Stimulated activated naive B cell treated with anti-CD40 and anti-IgM and Interleukin-4, amounts not matched to agents 10 μg/mL and 1 μg/mL and 100 μg/mL, for 72 hours (primary cell): ENCODE data around the gene GADD45B.
"Not testable (repeated sequence)": the region's sequence is repeated elsewhere in the genome, so short reads cannot be mapped to it uniquely, and the experiment has no call there.

Experiments used
- ATAC-seq, 2 donors: fragments of 150-1000 bp; cut with Tn5 transposase; replicated peaks; 2 replicates each; pipeline ENCODE4 v1.10.0; 2021; ENCODE audit warnings: moderate library complexity in 1 of 2
- DNase-seq: peaks from one replicate; pipeline ENCODE4 v3.0.0; 2021
- H3K27ac Mint-ChIP-seq: one replicate; pipeline ENCODE4 v1.8.0; 2022; ENCODE audit warnings: mild to moderate bottlenecking, mixed read lengths
- H3K27me3 Mint-ChIP-seq, 2 donors: one replicate each; pipeline ENCODE4 v1.8.0; 2022; ENCODE audit warnings: mixed read lengths in 2 of 2
- H3K36me3 Mint-ChIP-seq, 2 donors: one replicate each; pipeline ENCODE4 v1.8.0; 2022; ENCODE audit warnings: mixed read lengths in 2 of 2, mild to moderate bottlenecking in 1 of 2
- H3K4me1 Mint-ChIP-seq, 2 donors: one replicate each; pipeline ENCODE4 v1.8.0; 2022; ENCODE audit warnings: mixed read lengths in 2 of 2, mild to moderate bottlenecking in 1 of 2
- H3K4me3 Mint-ChIP-seq, 2 donors: one replicate each; pipeline ENCODE4 v1.8.0; 2022; ENCODE audit warnings: mild to moderate bottlenecking in 2 of 2, mixed read lengths in 2 of 2, moderate library complexity in 1 of 2
- H3K9me3 Mint-ChIP-seq, 2 donors: one replicate each; pipeline ENCODE4 v1.8.0; 2022; ENCODE audit warnings: mixed read lengths in 2 of 2, mild to moderate bottlenecking in 1 of 2

The GADD45B gene

GRCh38 chr19:2494447-2495129 is 18.7 kb downstream of the GADD45B start:
- Mint-ChIP-seq H3K9me3 (no peaks in the 10 kb centered on the region), H3K36me3 (no peaks in the 10 kb centered on the region), H3K27ac (no peak overlapping the region), H3K4me3 (peak overlapping the region; percentile 81 to 82), H3K4me1 (peaks cover 29 to 54% of the 10 kb centered on the region in 2 donors), H3K27me3 (peaks cover 32 to 50% of the 10 kb centered on the region in 2 donors)
- DNase-seq (no peak), ATAC-seq (peak; percentile 74 to 88)

GRCh38 chr19:2495130-2495641 is 19.3 kb downstream of the GADD45B start:
- Mint-ChIP-seq H3K27ac (no peak overlapping the region), H3K4me3 (peak overlapping the region; percentile 81 to 82), H3K36me3 (no peaks in the 10 kb centered on the region), H3K9me3 (no peaks in the 10 kb centered on the region), H3K4me1 (peaks cover 26 to 49% of the 10 kb centered on the region in 2 donors), H3K27me3 (peaks cover 29 to 44% of the 10 kb centered on the region in 2 donors)
- ATAC-seq (peak; percentile 24 to 27), DNase-seq (no peak)

- peak in 1 of 2 donors; percentile 14 for ATAC-seq
- peaks cover 23 to 44% of the 10 kb centered on the region in 2 donors for H3K4me1 Mint-ChIP-seq
- no peak for DNase-seq
- H3K9me3 Mint-ChIP-seq: no peaks in the 10 kb centered on the region
- no peaks in the 10 kb centered on the region for H3K36me3 Mint-ChIP-seq
- H3K27me3 Mint-ChIP-seq: peaks cover 26 to 38% of the 10 kb centered on the region in 2 donors
- H3K4me3 Mint-ChIP-seq: peak overlapping the region; percentile 32 to 66
- no peak overlapping the region for H3K27ac Mint-ChIP-seq
Measured at GRCh38 chr19:2495651-2496316, 19.9 kb downstream of the GADD45B start.

GRCh38 chr19:2497186-2497585 is 21.3 kb downstream of the GADD45B start:
- H3K9me3 Mint-ChIP-seq: no peaks in the 10 kb centered on the region
- H3K4me1 Mint-ChIP-seq: peaks cover 18 to 30% of the 10 kb centered on the region in 2 donors
- H3K36me3 Mint-ChIP-seq: no peaks in the 10 kb centered on the region
- H3K4me3 Mint-ChIP-seq: no peak overlapping the region
- peaks cover 16 to 24% of the 10 kb centered on the region in 2 donors for H3K27me3 Mint-ChIP-seq
- DNase-seq (no peak), ATAC-seq (no peak)
- no peak overlapping the region for H3K27ac Mint-ChIP-seq

- H3K36me3 Mint-ChIP-seq: no peaks in the 10 kb centered on the region
- ATAC-seq (no peak), DNase-seq (no peak)
- H3K27ac Mint-ChIP-seq: no peak overlapping the region
- no peaks in the 10 kb centered on the region for H3K27me3 Mint-ChIP-seq
- H3K4me1 Mint-ChIP-seq: peaks cover 5 to 14% of the 10 kb centered on the region in 2 donors
- H3K9me3 Mint-ChIP-seq: no peaks in the 10 kb centered on the region
- no peak overlapping the region for H3K4me3 Mint-ChIP-seq
Measured at GRCh38 chr19:2500156-2500555, 24.2 kb downstream of the GADD45B start.

- no peaks in the 10 kb centered on the region for H3K27me3 Mint-ChIP-seq
- peaks cover 3 to 12% of the 10 kb centered on the region in 2 donors for H3K4me1 Mint-ChIP-seq
- no peak for ATAC-seq
- no peak overlapping the region for H3K4me3 Mint-ChIP-seq
- H3K9me3 Mint-ChIP-seq: no peaks in the 10 kb centered on the region
- no peak overlapping the region for H3K27ac Mint-ChIP-seq
- no peak for DNase-seq
- no peaks in the 10 kb centered on the region for H3K36me3 Mint-ChIP-seq
Measured at GRCh38 chr19:2500841-2501261, 24.9 kb downstream of the GADD45B start.

GRCh38 chr19:2503521-2504109 is 27.7 kb downstream of the GADD45B start:
- H3K27me3 Mint-ChIP-seq: no peaks in the 10 kb centered on the region
- no peaks in the 10 kb centered on the region for H3K9me3 Mint-ChIP-seq
- ATAC-seq: peak; percentile 44 to 73
- peak overlapping the region in 1 of 2 donors; percentile 43 for H3K4me3 Mint-ChIP-seq
- DNase-seq: no peak
- H3K4me1 Mint-ChIP-seq: peaks cover 13 to 16% of the 10 kb centered on the region in 2 donors
- H3K27ac Mint-ChIP-seq: no peak overlapping the region
- peaks cover 0 to 4% of the 10 kb centered on the region in 2 donors for H3K36me3 Mint-ChIP-seq

GRCh38 chr19:2506656-2507055 is 30.7 kb downstream of the GADD45B start:
- not testable (repeated sequence) for H3K27me3 Mint-ChIP-seq, H3K36me3 Mint-ChIP-seq, H3K27ac Mint-ChIP-seq, H3K9me3 Mint-ChIP-seq, ATAC-seq, H3K4me3 Mint-ChIP-seq, DNase-seq
- peaks cover 17 to 24% of the 10 kb centered on the region in 2 donors for H3K4me1 Mint-ChIP-seq

- H3K27me3 Mint-ChIP-seq: no peaks in the 10 kb centered on the region
Measured at GRCh38 chr19:2507109-2507508, 31.2 kb downstream of the GADD45B start.

GRCh38 chr19:2509096-2509495 is 33.2 kb downstream of the GADD45B start:
- ATAC-seq: no peak
- Mint-ChIP-seq H3K27ac (peak overlapping the region; percentile 54), H3K4me1 (peaks cover 17 to 18% of the 10 kb centered on the region in 2 donors), H3K4me3 (no peak overlapping the region), H3K27me3 (no peaks in the 10 kb centered on the region), H3K36me3 (peaks cover 3 to 4% of the 10 kb centered on the region in 2 donors), H3K9me3 (no peaks in the 10 kb centered on the region)
- DNase-seq: no peak

More at GRCh38 chr19:2507109-2507508, 31.2 kb downstream of the GADD45B start:
- no peak overlapping the region for H3K27ac Mint-ChIP-seq
- DNase-seq (no peak), ATAC-seq (peak; percentile 36)
- H3K36me3 Mint-ChIP-seq: peaks cover 0 to 4% of the 10 kb centered on the region in 2 donors
- H3K4me1 Mint-ChIP-seq: peaks cover 17 to 24% of the 10 kb centered on the region in 2 donors
- H3K9me3 Mint-ChIP-seq: no peaks in the 10 kb centered on the region
- H3K4me3 Mint-ChIP-seq: no peak overlapping the region

- H3K27ac Mint-ChIP-seq: peak overlapping the region; percentile 5
- ATAC-seq: peak; percentile 36 to 67
- no peaks in the 10 kb centered on the region for H3K9me3 Mint-ChIP-seq
- no peaks in the 10 kb centered on the region for H3K27me3 Mint-ChIP-seq
- H3K36me3 Mint-ChIP-seq: peaks cover 8 to 9% of the 10 kb centered on the region in 2 donors
- H3K4me1 Mint-ChIP-seq: peaks cover 17 to 18% of the 10 kb centered on the region in 2 donors
- H3K4me3 Mint-ChIP-seq: no peak overlapping the region
- DNase-seq: no peak
Measured at GRCh38 chr19:2511570-2511969, 35.6 kb downstream of the GADD45B start.

GRCh38 chr19:2511991-2512390 is 36.1 kb downstream of the GADD45B start:
- DNase-seq (peak; percentile 35), ATAC-seq (peak; percentile 38 to 70)
- Mint-ChIP-seq H3K4me1 (peaks cover 16 to 18% of the 10 kb centered on the region in 2 donors), H3K9me3 (no peaks in the 10 kb centered on the region), H3K27ac (peak overlapping the region; percentile 69), H3K27me3 (no peaks in the 10 kb centered on the region), H3K4me3 (no peak overlapping the region), H3K36me3 (peaks cover 8 to 9% of the 10 kb centered on the region in 2 donors)

GRCh38 chr19:2512523-2513431 is 36.9 kb downstream of the GADD45B start:
- ATAC-seq (no peak), DNase-seq (no peak)
- Mint-ChIP-seq H3K4me3 (no peak overlapping the region), H3K27ac (no peak overlapping the region), H3K4me1 (peaks cover 12 to 14% of the 10 kb centered on the region in 2 donors), H3K27me3 (no peaks in the 10 kb centered on the region), H3K36me3 (peaks cover 8 to 9% of the 10 kb centered on the region in 2 donors), H3K9me3 (no peaks in the 10 kb centered on the region)
